Measurements from ENCODE around the gene RIC8A. TPM values are rescaled to one million over a fixed set of nuclear protein-coding genes. Genes with fewer than 3 reads are reported as not detected.

The RIC8A gene
- total RNA-seq, 3 donors from 2014 or later (not counting 1 experiment from before 2014, with no cell fraction given), result 102 to 153 (median 106) TPM

- no peak overlapping the region for H3K4me3 ChIP-seq (ENCODE audit: low read length)
- Mint-ChIP-seq H3K4me3 (no peak overlapping the region), H3K27ac (peak overlapping the region in 1 of 2 donors; percentile 13), H3K9me3 (no peaks in the 10 kb centered on the region), H3K27me3 (ENCODE audit: low read depth in 2 of 2) (no peaks in the 10 kb centered on the region), H3K4me1 (peaks cover 7 to 17% of the 10 kb centered on the region in 2 donors), H3K36me3 (no peaks in the 10 kb centered on the region)
- intact Hi-C loops (cut with micrococcal nuclease), result no loop called here
- H3K36me3 ChIP-seq (ENCODE audit: control insufficient read depth, insufficient read depth, low read length), result peaks cover 55% of the 10 kb centered on the region
- H3K27me3 ChIP-seq (ENCODE audit: control insufficient read depth, insufficient read depth, low read length), result no peaks in the 10 kb centered on the region
- H3K4me1 ChIP-seq (ENCODE audit: control insufficient read depth, insufficient read depth, low read length), result no peaks in the 10 kb centered on the region
- H3K27ac ChIP-seq (ENCODE audit: low read length), result no peak overlapping the region
- no peaks in the 10 kb centered on the region for H3K9me3 ChIP-seq (ENCODE audit: control insufficient read depth, insufficient read depth, low read length)
- WGBS (ENCODE audit: insufficient coverage), result 92% methylated on average over 4 of the region's 4 CpGs
- DNase-seq, result no peak
- ATAC-seq, result no peak
- TF ChIP-seq CTCF (IDR thresholded peaks at IDR 0.05), result no peak
These were observed 8.1 kb downstream of the RIC8A start for GRCh38 chr11:215581-216037.

GRCh38 chr11:216081-216974 lies 8.8 kb downstream of the RIC8A start:
- Mint-ChIP-seq H3K27ac (no peak overlapping the region), H3K27me3 (ENCODE audit: low read depth in 2 of 2) (no peaks in the 10 kb centered on the region), H3K4me1 (peaks cover 7 to 14% of the 10 kb centered on the region in 2 donors), H3K4me3 (no peak overlapping the region), H3K36me3 (no peaks in the 10 kb centered on the region), H3K9me3 (no peaks in the 10 kb centered on the region)
- intact Hi-C loops (cut with micrococcal nuclease), result no loop called here
- Histone ChIP-seq H3K9me3 (ENCODE audit: control insufficient read depth, insufficient read depth, low read length) (no peaks in the 10 kb centered on the region), H3K27ac (ENCODE audit: low read length) (no peak overlapping the region), H3K27me3 (ENCODE audit: control insufficient read depth, insufficient read depth, low read length) (no peaks in the 10 kb centered on the region), H3K36me3 (ENCODE audit: control insufficient read depth, insufficient read depth, low read length) (peaks cover 48% of the 10 kb centered on the region), H3K4me3 (ENCODE audit: low read length) (no peak overlapping the region), H3K4me1 (ENCODE audit: control insufficient read depth, insufficient read depth, low read length) (no peaks in the 10 kb centered on the region)
- WGBS (ENCODE audit: insufficient coverage), result 92% methylated on average over 11 of the region's 11 CpGs
- no peak for ATAC-seq
- no peak for DNase-seq
- TF ChIP-seq CTCF (IDR thresholded peaks at IDR 0.05), result no peak

- no peak overlapping the region for H3K27ac Mint-ChIP-seq
These were observed 10.2 kb downstream of the RIC8A start for GRCh38 chr11:217704-218103.

More at GRCh38 chr11:217704-218103, 10.2 kb downstream of the RIC8A start:
- Mint-ChIP-seq H3K27me3 (ENCODE audit: low read depth in 2 of 2) (no peaks in the 10 kb centered on the region), H3K9me3 (no peaks in the 10 kb centered on the region), H3K4me3 (no peak overlapping the region), H3K36me3 (peaks cover 4% of the 10 kb centered on the region), H3K4me1 (peaks cover 7 to 14% of the 10 kb centered on the region in 2 donors)
- Histone ChIP-seq H3K27ac (ENCODE audit: low read length) (no peak overlapping the region), H3K36me3 (ENCODE audit: control insufficient read depth, insufficient read depth, low read length) (peaks cover 36% of the 10 kb centered on the region), H3K4me1 (ENCODE audit: control insufficient read depth, insufficient read depth, low read length) (no peaks in the 10 kb centered on the region), H3K9me3 (ENCODE audit: control insufficient read depth, insufficient read depth, low read length) (no peaks in the 10 kb centered on the region), H3K27me3 (ENCODE audit: control insufficient read depth, insufficient read depth, low read length) (no peaks in the 10 kb centered on the region), H3K4me3 (ENCODE audit: low read length) (no peak overlapping the region)
- WGBS (ENCODE audit: insufficient coverage), result 94% methylated on average over 3 of the region's 3 CpGs
- DNase-seq (no peak), ATAC-seq (no peak)
- intact Hi-C loops (cut with micrococcal nuclease), result no loop called here
- TF ChIP-seq CTCF (IDR thresholded peaks at IDR 0.05), result no peak
